Activated CD8-positive, alpha-beta memory T cell treated with anti-CD3 and anti-CD28 coated beads, Interleukin-2, amount 50 U/mL, for 24 hours (primary cell): Measurements from ENCODE around the gene CHCHD3.

Source experiments
- DNase-seq: peaks from one replicate; pipeline ENCODE4 v3.0.0-alpha.2; 2020; ENCODE audit errors: extremely low read depth

CHCHD3 gene

DNA sequence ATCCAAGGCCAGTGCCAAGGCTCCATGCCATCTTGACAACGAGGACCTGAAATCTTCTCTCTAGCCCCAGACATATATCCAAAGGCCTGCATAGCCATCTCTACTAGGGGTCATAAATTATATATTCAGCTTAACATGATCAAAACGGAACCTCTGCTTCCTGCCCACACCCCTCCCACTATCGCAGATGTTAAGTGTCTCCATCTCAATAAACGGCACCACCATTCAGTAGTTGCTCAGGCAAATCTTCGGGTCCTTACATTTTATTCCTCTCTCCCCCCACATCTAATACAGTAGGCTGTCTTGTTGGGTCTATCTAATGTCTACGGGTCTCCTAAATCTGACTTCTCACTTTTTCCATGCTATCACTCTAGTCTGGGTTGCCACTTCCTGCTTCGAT lies 304.5 kb downstream of the CHCHD3 start:
- no peak for DNase-seq

GRCh38 chr7:132776048-132776620 lies 305.8 kb downstream of the CHCHD3 start:
- DNase-seq: no peak

- DNase-seq: no peak
Measured at GRCh38 chr7:132773527-132773956, 308.3 kb downstream of the CHCHD3 start.

DNA sequence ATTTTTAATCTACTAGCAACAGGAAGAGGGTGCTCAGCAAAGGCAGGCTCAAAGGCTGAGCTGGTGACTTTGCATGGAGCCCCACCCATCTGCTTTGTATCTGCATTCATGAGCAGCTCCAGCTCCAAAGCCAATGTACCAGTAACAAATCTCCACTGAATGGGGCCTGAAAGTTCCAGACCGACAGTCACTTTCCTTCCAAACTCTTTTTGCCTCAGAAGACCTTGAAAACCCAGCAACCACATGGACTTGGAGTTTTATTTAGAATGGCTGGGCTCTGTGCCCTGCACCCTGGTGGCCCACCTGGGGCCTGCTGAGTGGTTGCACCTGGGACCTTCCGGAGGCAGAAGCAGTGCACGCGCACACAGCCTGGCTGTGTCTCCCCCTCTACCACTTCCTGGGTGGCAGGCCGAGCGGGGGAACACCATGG lies 310.6 kb downstream of the CHCHD3 start:
- no peak for DNase-seq

GRCh38 chr7:132770055-132770454 lies 311.8 kb downstream of the CHCHD3 start:
- DNase-seq: no peak

DNA sequence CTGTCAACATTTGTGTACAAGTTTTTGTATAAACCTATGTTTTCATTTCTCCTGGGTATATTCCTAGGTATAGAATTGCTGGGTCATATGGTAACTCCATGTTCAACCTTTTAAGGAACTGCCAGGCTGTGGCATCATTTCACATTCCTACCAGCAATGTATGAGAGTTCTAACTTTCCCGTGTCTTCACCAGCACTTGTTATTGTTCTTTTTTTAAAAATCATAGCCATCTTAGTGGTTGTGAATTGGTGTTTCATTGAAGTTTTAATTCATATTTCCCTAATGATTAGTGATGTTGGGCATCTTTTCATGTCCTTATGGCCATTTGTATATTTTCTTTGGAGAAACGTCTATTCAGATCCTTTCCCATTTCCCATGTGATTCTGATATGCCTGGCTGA lies 312.6 kb downstream of the CHCHD3 start:
- DNase-seq: no peak

DNA sequence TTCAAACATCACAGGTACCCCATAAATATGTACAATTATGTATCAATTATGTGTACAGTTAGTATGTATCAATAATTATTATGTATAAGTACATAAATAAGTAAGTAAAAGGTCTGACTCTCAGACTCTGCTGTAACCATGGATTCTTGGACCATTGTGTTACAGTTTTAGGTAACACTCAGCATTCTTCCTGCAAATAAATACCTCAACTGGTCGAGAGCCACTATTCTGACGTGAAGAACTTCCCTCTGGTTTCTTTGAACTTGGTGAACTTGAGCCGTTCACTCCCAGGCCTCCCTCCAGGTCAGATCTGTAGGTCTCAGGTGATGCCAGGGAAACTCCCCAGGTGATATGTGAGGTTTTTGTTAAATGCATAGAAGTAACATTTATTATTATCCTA lies 313.8 kb downstream of the CHCHD3 start:
- no peak for DNase-seq

DNA sequence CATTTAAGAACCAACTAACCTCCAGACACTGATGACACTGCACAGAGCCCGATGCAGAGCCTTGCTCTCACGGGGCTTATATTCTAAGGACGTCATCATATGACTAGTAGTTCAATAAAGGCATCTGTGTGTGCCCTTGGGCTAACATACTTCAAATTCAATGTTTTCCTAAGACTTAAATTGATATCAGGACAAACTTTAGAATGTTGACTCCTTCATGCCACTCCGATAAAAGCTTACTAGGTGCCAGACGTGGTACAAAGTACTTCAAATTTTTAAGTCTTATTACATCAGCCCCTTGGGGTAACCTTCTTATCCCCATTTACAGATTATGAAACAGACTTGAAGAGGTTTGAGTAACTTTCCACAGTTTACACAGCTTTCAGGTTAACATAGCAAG lies 314.5 kb downstream of the CHCHD3 start:
- DNase-seq: no peak

DNA sequence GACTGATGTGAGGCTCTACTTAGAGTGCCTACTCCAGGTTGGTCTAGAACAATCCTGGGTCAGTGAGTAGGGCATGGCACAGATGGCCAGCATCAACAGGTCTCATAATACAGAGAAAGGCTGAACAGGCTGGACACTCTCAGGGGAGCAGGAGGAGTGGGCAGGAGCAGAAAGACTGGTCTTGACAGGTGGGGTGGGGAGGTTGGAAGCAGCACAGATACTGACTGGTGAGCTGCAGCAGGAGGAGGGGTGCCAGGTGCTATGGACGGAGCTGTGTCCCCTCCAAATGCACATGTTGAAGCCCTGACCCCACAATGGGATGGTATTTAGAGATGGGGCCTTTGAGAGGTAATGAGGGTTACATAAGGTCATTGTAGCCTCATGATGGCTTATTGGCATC lies 315.2 kb downstream of the CHCHD3 start:
- DNase-seq: no peak

- DNase-seq: no peak
Measured at GRCh38 chr7:132765861-132766260, 316.0 kb downstream of the CHCHD3 start.

GRCh38 chr7:132764762-132765161 lies 317.1 kb downstream of the CHCHD3 start:
- DNase-seq: no peak

- DNase-seq: no peak
Measured at GRCh38 chr7:132760866-132761265, 321.0 kb downstream of the CHCHD3 start.

- no peak for DNase-seq
Measured at GRCh38 chr7:132760244-132760623, 321.7 kb downstream of the CHCHD3 start.

DNA sequence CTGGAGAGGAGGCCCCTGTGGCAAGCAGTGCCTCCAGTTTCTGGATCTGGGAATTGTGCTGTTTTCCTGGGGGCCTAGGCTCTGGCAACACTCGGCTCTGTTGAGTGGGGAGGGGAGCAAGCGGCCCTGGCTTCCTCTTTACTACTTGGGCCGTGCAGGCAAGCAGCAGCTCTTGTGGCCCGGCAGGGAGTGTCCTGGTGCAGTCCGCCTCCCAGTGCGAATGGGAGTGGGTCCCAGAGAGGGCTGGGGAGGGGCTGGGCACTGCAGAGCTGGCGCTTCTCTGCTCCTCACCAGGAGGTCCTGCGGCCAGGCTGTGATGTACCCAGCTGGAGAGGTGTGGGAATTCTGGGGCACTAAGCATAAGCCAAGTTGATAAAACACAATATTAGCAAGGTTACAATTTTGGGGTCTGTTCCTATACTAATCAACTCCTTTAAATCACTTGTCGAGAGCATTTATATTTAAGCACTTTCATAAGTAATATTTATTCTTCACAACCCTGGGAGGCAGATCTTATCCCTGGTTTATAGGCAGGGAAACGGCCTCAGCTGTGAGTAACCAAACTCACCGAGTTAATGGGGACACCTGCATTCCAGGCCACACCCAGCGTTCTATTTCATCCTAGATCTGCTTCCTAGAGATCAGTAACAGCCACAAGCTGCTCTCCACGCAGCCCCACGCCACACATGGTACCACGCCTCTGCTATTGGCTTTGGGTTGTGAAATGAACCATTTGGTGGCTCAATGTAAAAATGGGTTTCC lies 322.2 kb downstream of the CHCHD3 start:
- no peak for DNase-seq

GRCh38 chr7:132758986-132759385 lies 322.9 kb downstream of the CHCHD3 start:
- no peak for DNase-seq

DNA sequence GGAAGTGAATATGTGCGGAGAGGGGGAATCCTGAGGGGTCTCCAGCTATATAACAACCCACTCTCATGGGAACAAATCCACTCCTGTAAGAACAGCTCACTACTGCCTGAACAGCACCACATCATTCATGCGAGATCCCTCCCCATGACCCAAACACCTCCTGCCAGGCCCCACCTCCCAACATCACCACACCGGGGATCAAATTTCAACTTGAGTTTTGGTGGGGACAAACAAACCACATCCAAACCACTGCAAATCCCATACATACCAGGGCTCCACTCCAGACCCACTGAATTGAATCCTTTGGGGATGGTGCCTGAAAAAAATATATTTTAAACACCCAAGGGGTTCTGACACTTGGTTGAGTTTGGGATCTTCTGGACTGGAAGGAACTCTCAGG lies 324.1 kb downstream of the CHCHD3 start:
- no peak for DNase-seq

- no peak for DNase-seq
Measured at GRCh38 chr7:132756484-132756990, 325.4 kb downstream of the CHCHD3 start.

- DNase-seq: no peak
Measured at GRCh38 chr7:132755538-132756483, 326.1 kb downstream of the CHCHD3 start.

GRCh38 chr7:132752431-132752830 lies 329.5 kb downstream of the CHCHD3 start:
- DNase-seq: no peak

DNA sequence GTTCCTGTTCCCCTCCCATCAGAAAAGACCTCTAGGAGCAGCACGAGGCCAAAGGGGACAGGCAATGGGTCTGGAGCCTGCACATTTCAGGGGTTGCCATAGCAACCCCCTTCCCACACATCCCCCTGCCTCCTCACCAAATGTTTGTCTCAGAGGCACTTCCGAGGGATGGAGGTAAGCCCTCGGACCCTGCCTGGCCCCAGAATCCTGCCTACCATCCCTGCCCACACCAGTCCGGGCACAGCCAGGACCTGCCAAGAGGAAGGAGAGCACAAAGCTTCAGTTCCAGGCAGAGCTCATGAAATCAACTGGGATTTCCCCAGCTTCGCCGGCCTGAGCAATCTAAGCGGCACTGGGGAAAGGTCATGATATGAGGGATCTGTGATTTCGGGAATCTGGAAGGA lies 330.6 kb downstream of the CHCHD3 start:
- no peak for DNase-seq

DNA sequence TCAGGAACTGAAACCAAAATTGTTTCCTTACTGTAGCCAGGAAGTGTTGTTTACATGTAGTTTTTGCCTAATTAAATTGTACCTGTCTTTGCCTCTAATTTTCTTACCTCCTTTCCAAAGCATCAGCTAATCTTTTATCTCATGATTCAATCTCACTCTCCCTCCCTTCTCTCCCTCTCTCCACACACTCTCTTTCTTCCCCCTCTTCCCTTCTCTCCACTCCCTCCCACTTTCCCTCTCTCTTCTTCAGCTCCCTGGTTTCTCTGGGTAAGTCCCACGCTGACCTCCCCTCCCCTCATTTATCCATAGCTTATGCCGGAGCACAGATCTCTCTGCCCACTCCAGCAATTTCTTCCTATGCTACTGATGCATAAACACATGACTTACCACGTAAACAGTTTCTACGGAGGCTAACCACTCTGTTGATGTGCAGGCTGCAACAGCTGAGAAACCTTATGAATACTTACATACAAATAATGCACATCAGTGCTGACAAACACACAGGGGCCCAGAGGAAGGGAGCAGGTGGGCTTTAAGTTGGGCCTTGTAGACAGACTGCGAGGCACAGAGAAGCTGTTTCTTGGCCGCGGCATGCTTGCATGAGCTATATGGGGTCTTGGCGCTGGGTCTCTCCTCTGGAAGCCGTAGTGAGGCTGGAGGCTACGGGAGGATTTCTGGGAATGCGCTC lies 331.2 kb downstream of the CHCHD3 start:
- DNase-seq: no peak

GRCh38 chr7:132750096-132750495 lies 331.8 kb downstream of the CHCHD3 start:
- DNase-seq: no peak
